GM23248 (cell line): ENCODE measurements around the gene TRAF3IP1. TPM values are rescaled to one million over a fixed set of nuclear protein-coding genes. Genes with fewer than 3 reads are reported as not detected.
"Not testable (repeated sequence)": the region's sequence is repeated elsewhere in the genome, so short reads cannot be mapped to it uniquely, and the experiment has no call there.

Source experiments
- DNase-seq: peaks from one replicate; pipeline ENCODE4 v3.0.0-alpha.2; 2015
- H2AFZ ChIP-seq: fragments of 200-600 bp; sonication (generic); 2 replicates; pipeline ENCODE4 v1.6.1; 2016; ENCODE audit warnings: antibody characterized with exemption
- H3F3A ChIP-seq: fragments of 200-600 bp; sonication (generic); 2 replicates; pipeline ENCODE4 v1.6.1; 2016; ENCODE audit warnings: mild to moderate bottlenecking, antibody characterized with exemption, mixed run types; ENCODE audit not compliant: insufficient read depth
- H3K27ac ChIP-seq: fragments of 200-600 bp; sonication (generic); 2 replicates; pipeline ENCODE4 v1.5.1; 2016; ENCODE audit warnings: mild to moderate bottlenecking
- H3K27me3 ChIP-seq: fragments of 200-600 bp; sonication (generic); replicated peaks from 2 replicates; pipeline ENCODE4 v1.6.1; 2016; ENCODE audit warnings: mild to moderate bottlenecking; ENCODE audit not compliant: insufficient read depth
- H3K36me3 ChIP-seq: fragments of 200-600 bp; sonication (generic); 2 replicates; pipeline ENCODE4 v1.6.1; 2016; ENCODE audit warnings: low read depth, mild to moderate bottlenecking
- H3K4me1 ChIP-seq: fragments of 200-600 bp; sonication (generic); 2 replicates; pipeline ENCODE4 v1.6.1; 2016; ENCODE audit warnings: mild to moderate bottlenecking; ENCODE audit not compliant: insufficient read depth
- H3K4me2 ChIP-seq: fragments of 200-600 bp; sonication (generic); one replicate; pipeline ENCODE4 v1.6.1; 2016; ENCODE audit warnings: mild to moderate bottlenecking; ENCODE audit not compliant: unreplicated experiment
- H3K4me3 ChIP-seq: fragments of 200-600 bp; sonication (generic); 2 replicates; pipeline ENCODE4 v1.5.1; 2016; ENCODE audit warnings: mild to moderate bottlenecking
- H3K79me2 ChIP-seq: fragments of 200-600 bp; sonication (generic); 2 replicates; pipeline ENCODE4 v1.6.1; 2016; ENCODE audit warnings: mild to moderate bottlenecking; ENCODE audit not compliant: insufficient read depth
- H3K9ac ChIP-seq: fragments of 200-600 bp; sonication (generic); 2 replicates; pipeline ENCODE4 v1.6.1; 2016; ENCODE audit warnings: mild to moderate bottlenecking
- H3K9me2 ChIP-seq: fragments of 200-600 bp; sonication (generic); 2 replicates; pipeline ENCODE4 v1.6.1; 2016; ENCODE audit warnings: mixed run types, mild to moderate bottlenecking, moderate library complexity; ENCODE audit not compliant: insufficient read depth
- H3K9me3 ChIP-seq: fragments of 200-600 bp; sonication (generic); one replicate; pipeline ENCODE4 v1.6.1; 2017; ENCODE audit warnings: low read depth
- H4K20me1 ChIP-seq: fragments of 200-600 bp; sonication (generic); 2 replicates; pipeline ENCODE4 v1.6.0; 2016; ENCODE audit not compliant: insufficient read depth
- EZH2 ChIP-seq: fragments of 200-600 bp; sonication (generic); IDR thresholded peaks from 2 replicates; pipeline ENCODE4 v1.6.1; 2018; ENCODE audit warnings: antibody characterized with exemption, mild to moderate bottlenecking; ENCODE audit not compliant: insufficient read depth, poor library complexity, severe bottlenecking
- EZH2phosphoT487 ChIP-seq: fragments of 200-600 bp; sonication (generic); IDR thresholded peaks from 2 replicates; pipeline ENCODE4 v1.6.1; 2018; ENCODE audit warnings: antibody characterized with exemption, moderate library complexity, mild to moderate bottlenecking, low read depth; ENCODE audit not compliant: insufficient read depth
- WGBS, 2 experiments: methylation state at CpG; one replicate each; pipeline ENCODE4 v1.1.6; 2015 to 2017; ENCODE audit warnings: low lambda C conversion rate in 2 of 2, low coverage in 1 of 2; ENCODE audit errors: missing lambda C conversion rate in 2 of 2; 5-methylcytosine and 5-hydroxymethylcytosine counted together
- in situ Hi-C: fragments of 300-500 bp; cut with MboI; formaldehyde crosslinking; loops from 2 replicates; pipeline ENCODE4 v1.15.0; 2020
- polyA plus RNA-seq: library from polyadenylated mRNA; unstranded; fragments of >200 nt; fragmentation: Nextera tagmentation; extraction: Ambion mirVana; gene quantifications from 2 replicates; pipeline ENCODE4 v1.2.1, GENCODE V29; 2016
- total RNA-seq: library from RNA; depleted of rRNA; stranded (reverse); fragments of >200 nt; shearing (Covaris generic); gene quantifications from 2 replicates; pipeline ENCODE4 v1.2.3, GENCODE V29; 2014

TRAF3IP1 gene
- total and polyA plus RNA-seq, 2 experiments from 2014 or later, result 9.5 to 10.6 TPM

DNA sequence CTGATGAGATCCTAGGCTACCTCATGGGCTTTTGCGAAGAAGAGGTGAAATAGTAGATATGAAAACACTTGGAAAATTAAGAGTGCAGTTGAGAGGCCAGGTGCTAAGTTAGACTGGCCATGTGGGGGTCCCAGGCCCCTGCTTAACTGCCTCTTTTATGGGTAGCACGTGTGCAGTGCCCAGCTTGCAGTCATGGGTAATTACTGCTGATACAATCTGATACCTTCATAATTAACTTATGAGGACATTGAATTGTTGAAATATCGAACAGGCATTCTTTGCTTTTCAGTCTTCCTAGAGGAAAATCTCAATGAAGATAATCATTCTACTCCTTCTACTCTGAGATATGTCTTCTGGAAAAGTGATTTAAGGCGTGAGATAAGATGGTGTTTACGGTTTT is 11.6 kb downstream of the TRAF3IP1 start:
- no peak overlapping the region for H3K27ac ChIP-seq
- H3K9ac ChIP-seq, result no peak overlapping the region
- H3K27me3 ChIP-seq, result no peaks in the 10 kb centered on the region
- H3K4me1 ChIP-seq, result no peaks in the 10 kb centered on the region
- no peaks in the 10 kb centered on the region for H3K9me2 ChIP-seq
- in situ Hi-C loops, result no loop called here
- H4K20me1 ChIP-seq, result no peaks in the 10 kb centered on the region
- H3F3A ChIP-seq, result no peaks in the 10 kb centered on the region
- TF ChIP-seq EZH2phosphoT487, result no peak
- no peak for TF ChIP-seq EZH2
- no peak overlapping the region for H3K4me2 ChIP-seq
- H3K36me3 ChIP-seq, result peaks cover 14% of the 10 kb centered on the region; the same call in 1 of the 2 replicates
- H2AFZ ChIP-seq, result no peak overlapping the region
- 82 to 91% methylated on average over 5 of the region's 5 CpGs for WGBS, 2 experiments
- no peak for DNase-seq
- H3K79me2 ChIP-seq, result peaks cover 46% of the 10 kb centered on the region
- no peak overlapping the region for H3K4me3 ChIP-seq
- no peaks in the 10 kb centered on the region for H3K9me3 ChIP-seq

GRCh38 chr2:238334885-238335284 is 14.6 kb downstream of the TRAF3IP1 start:
- Histone ChIP-seq H3K36me3 (no peaks in the 10 kb centered on the region), H3K4me2 (no peak overlapping the region), H2AFZ (no peak overlapping the region), H3K79me2 (peaks cover 31% of the 10 kb centered on the region), H3K9me2 (no peaks in the 10 kb centered on the region), H3K9ac (no peak overlapping the region), H3K9me3 (no peaks in the 10 kb centered on the region), H4K20me1 (no peaks in the 10 kb centered on the region), H3K4me3 (no peak overlapping the region), H3K27me3 (no peaks in the 10 kb centered on the region), H3F3A (no peaks in the 10 kb centered on the region), H3K27ac (no peak overlapping the region), H3K4me1 (no peaks in the 10 kb centered on the region)
- in situ Hi-C loops, result no loop called here
- no peak for DNase-seq
- TF ChIP-seq EZH2phosphoT487 (no peak), EZH2 (no peak)
- WGBS, 2 experiments, result 93 to 94% methylated on average over 6 of the region's 6 CpGs

- WGBS, 2 experiments, result 96 to 97% methylated on average over 7 to 8 of the region's 8 CpGs
- H3K9me2 ChIP-seq, H4K20me1 ChIP-seq, H3K4me1 ChIP-seq, DNase-seq, H3F3A ChIP-seq, H3K9ac ChIP-seq, H2AFZ ChIP-seq, in situ Hi-C loops, H3K27me3 ChIP-seq, H3K36me3 ChIP-seq, H3K4me2 ChIP-seq, H3K9me3 ChIP-seq, H3K4me3 ChIP-seq, H3K27ac ChIP-seq: not testable (repeated sequence)
- H3K79me2 ChIP-seq, result peaks cover 30% of the 10 kb centered on the region
Measured at GRCh38 chr2:238335591-238335990, 15.3 kb downstream of the TRAF3IP1 start.

GRCh38 chr2:238336151-238336550 is 15.8 kb downstream of the TRAF3IP1 start:
- H3K4me1 ChIP-seq, result no peaks in the 10 kb centered on the region
- peaks cover 24% of the 10 kb centered on the region for H3K79me2 ChIP-seq
- H2AFZ ChIP-seq, result no peak overlapping the region
- no peaks in the 10 kb centered on the region for H3K27me3 ChIP-seq
- H3K36me3 ChIP-seq, result no peaks in the 10 kb centered on the region
- H4K20me1 ChIP-seq, result no peaks in the 10 kb centered on the region
- no peaks in the 10 kb centered on the region for H3K9me2 ChIP-seq
- no peak overlapping the region for H3K4me3 ChIP-seq
- in situ Hi-C loops, result no loop called here
- no peaks in the 10 kb centered on the region for H3F3A ChIP-seq
- H3K27ac ChIP-seq, result no peak overlapping the region
- H3K9ac ChIP-seq, result no peak overlapping the region
- 77 to 83% methylated on average over 2 of the region's 2 CpGs for WGBS, 2 experiments
- no peaks in the 10 kb centered on the region for H3K9me3 ChIP-seq
- TF ChIP-seq EZH2phosphoT487 (no peak), EZH2 (no peak)
- no peak overlapping the region for H3K4me2 ChIP-seq
- DNase-seq, result no peak

- H3K9ac ChIP-seq, result no peak overlapping the region
- H2AFZ ChIP-seq, result no peak overlapping the region
- H3K4me2 ChIP-seq, result no peak overlapping the region
- no peak overlapping the region for H3K4me3 ChIP-seq
- H3K27ac ChIP-seq, result no peak overlapping the region
- H3K27me3 ChIP-seq, result no peaks in the 10 kb centered on the region
- DNase-seq, result no peak
- H3K9me2 ChIP-seq, result no peaks in the 10 kb centered on the region
- no peaks in the 10 kb centered on the region for H3K4me1 ChIP-seq
- no peaks in the 10 kb centered on the region for H3K9me3 ChIP-seq
- no peaks in the 10 kb centered on the region for H3F3A ChIP-seq
- H3K79me2 ChIP-seq, result peaks cover 22% of the 10 kb centered on the region
- in situ Hi-C loops, result no loop called here
- no peak for TF ChIP-seq EZH2phosphoT487
- TF ChIP-seq EZH2, result no peak
- WGBS, 2 experiments, result 97 to 99% methylated on average over 5 of the region's 5 CpGs
- H3K36me3 ChIP-seq, result no peaks in the 10 kb centered on the region
- H4K20me1 ChIP-seq, result no peaks in the 10 kb centered on the region
Measured at GRCh38 chr2:238336793-238337444, 16.6 kb downstream of the TRAF3IP1 start.
